H9 (cell line): Measurements from ENCODE around the gene TMTC2. TPM values are rescaled to one million over a fixed set of nuclear protein-coding genes. Genes with fewer than 3 reads are reported as not detected.
A peak's percentile ranks its signal among the peaks of the same experiment; 100 is the strongest.

Experiments used
- DNase-seq: peaks from one replicate; pipeline ENCODE4 v3.0.0-alpha.2; 2017
- H2AFZ ChIP-seq: one replicate; pipeline ENCODE4 v1.6.1; 2013; ENCODE audit warnings: mild to moderate bottlenecking, low read length, control low read depth, moderate library complexity
- H2AK5ac ChIP-seq: 2 replicates; pipeline ENCODE4 v1.6.1; 2013; ENCODE audit warnings: low read length, control low read depth, mixed read lengths; ENCODE audit not compliant: insufficient read length
- H2BK120ac ChIP-seq: one replicate; pipeline ENCODE4 v1.6.1; 2013; ENCODE audit warnings: low read depth, mild to moderate bottlenecking, low read length, control low read depth, inconsistent platforms; ENCODE audit not compliant: poor library complexity, severe bottlenecking
- H2BK12ac ChIP-seq: 2 replicates; pipeline ENCODE4 v1.6.1; 2013; ENCODE audit warnings: low read length, control low read depth, mixed read lengths, low read depth; ENCODE audit not compliant: insufficient read length
- H2BK15ac ChIP-seq: 2 replicates; pipeline ENCODE4 v1.6.1; 2013; ENCODE audit warnings: low read depth, low read length, control low read depth
- H2BK20ac ChIP-seq: one replicate; pipeline ENCODE4 v1.6.1; 2013; ENCODE audit warnings: low read depth, mild to moderate bottlenecking, low read length, control low read depth, inconsistent platforms; ENCODE audit not compliant: poor library complexity, severe bottlenecking
- H2BK5ac ChIP-seq: 2 replicates; pipeline ENCODE4 v1.6.1; 2013; ENCODE audit warnings: low read length, control low read depth, mixed read lengths; ENCODE audit not compliant: insufficient read length
- H3K14ac ChIP-seq: 2 replicates; pipeline ENCODE4 v1.6.1; 2013; ENCODE audit warnings: low read length, control low read depth; ENCODE audit not compliant: insufficient read depth
- H3K18ac ChIP-seq: 2 replicates; pipeline ENCODE4 v1.6.1; 2013; ENCODE audit warnings: low read depth, mild to moderate bottlenecking, mixed read lengths, low read length, control low read depth; ENCODE audit not compliant: insufficient read length
- H3K23ac ChIP-seq: 2 replicates; pipeline ENCODE4 v1.6.1; 2013; ENCODE audit warnings: low read length, control low read depth, mixed read lengths, low read depth; ENCODE audit not compliant: insufficient read length
- H3K23me2 ChIP-seq: 2 replicates; pipeline ENCODE4 v1.6.1; 2013; ENCODE audit warnings: low read depth, mild to moderate bottlenecking, mixed read lengths, low read length, control low read depth; ENCODE audit not compliant: insufficient read length, poor library complexity, severe bottlenecking
- H3K27ac ChIP-seq: 2 replicates; pipeline ENCODE4 v1.5.1; 2013; ENCODE audit warnings: low read length, control low read depth, mixed read lengths, low read depth; ENCODE audit not compliant: insufficient read length
- H3K27me3 ChIP-seq: 2 replicates; pipeline ENCODE4 v1.6.1; 2013; ENCODE audit warnings: low read length, control low read depth, inconsistent platforms; ENCODE audit not compliant: insufficient read depth
- H3K4ac ChIP-seq: 2 replicates; pipeline ENCODE4 v1.6.1; 2013; ENCODE audit warnings: low read depth, mild to moderate bottlenecking, control low read depth, inconsistent platforms, low read length, moderate library complexity
- H3K4me1 ChIP-seq: 2 replicates; pipeline ENCODE4 v1.6.1; 2013; ENCODE audit warnings: low read length, control low read depth, inconsistent platforms; ENCODE audit not compliant: insufficient read depth
- H3K4me2 ChIP-seq: 2 replicates; pipeline ENCODE4 v1.6.1; 2013; ENCODE audit warnings: low read length, control low read depth, mixed read lengths; ENCODE audit not compliant: insufficient read length, insufficient read depth
- H3K56ac ChIP-seq: 2 replicates; pipeline ENCODE4 v1.6.1; 2013; ENCODE audit warnings: low read depth, mild to moderate bottlenecking, mixed read lengths, low read length, control low read depth; ENCODE audit not compliant: insufficient read length
- H3K79me1 ChIP-seq: 2 replicates; pipeline ENCODE4 v1.6.1; 2013; ENCODE audit warnings: low read depth, mild to moderate bottlenecking, moderate library complexity, low read length, control low read depth, inconsistent platforms; ENCODE audit not compliant: insufficient read depth, poor library complexity, severe bottlenecking
- H3K79me2 ChIP-seq: 2 replicates; pipeline ENCODE4 v1.6.1; 2013; ENCODE audit warnings: low read length, control low read depth, inconsistent platforms; ENCODE audit not compliant: insufficient read depth
- H3K9ac ChIP-seq: 2 replicates; pipeline ENCODE4 v1.6.1; 2013; ENCODE audit warnings: low read length, control low read depth, mixed read lengths; ENCODE audit not compliant: insufficient read length; ENCODE audit errors: extremely low read depth
- H3K9me3 ChIP-seq: one replicate; pipeline ENCODE4 v1.6.1; 2013; ENCODE audit warnings: low read depth, low read length, inconsistent platforms; ENCODE audit not compliant: control insufficient read depth
- H3T11ph ChIP-seq: one replicate; pipeline ENCODE4 v1.6.1; 2013; ENCODE audit warnings: mild to moderate bottlenecking, low read length, control low read depth, inconsistent platforms
- H4K20me1 ChIP-seq: one replicate; pipeline ENCODE4 v1.6.1; 2013; ENCODE audit not compliant: control insufficient read depth, insufficient read length, insufficient read depth
- H4K5ac ChIP-seq: 2 replicates; pipeline ENCODE4 v1.6.1; 2013; ENCODE audit warnings: low read depth, mild to moderate bottlenecking, mixed read lengths, low read length, control low read depth; ENCODE audit not compliant: insufficient read length
- H4K8ac ChIP-seq: replicated peaks from 2 replicates; pipeline ENCODE4 v1.6.1; 2013; ENCODE audit warnings: low read length, control low read depth, mixed read lengths, low read depth; ENCODE audit not compliant: insufficient read length
- H4K91ac ChIP-seq: 2 replicates; pipeline ENCODE4 v1.6.1; 2013; ENCODE audit warnings: low read depth, mild to moderate bottlenecking, moderate library complexity, mixed read lengths, low read length, control low read depth; ENCODE audit not compliant: insufficient read length
- H3K27ac Mint-ChIP-seq, 3 experiments: 2 replicates in 2 of 3; 3 replicates in 1 of 3; pipeline ENCODE4 v1.8.0; 2020 to 2021; ENCODE audit warnings: mixed read lengths in 3 of 3, mild to moderate bottlenecking in 1 of 3, moderate library complexity in 1 of 3
- H3K27me3 Mint-ChIP-seq: 2 replicates; pipeline ENCODE4 v1.8.0; 2021; ENCODE audit warnings: low read depth, mild to moderate bottlenecking, moderate library complexity, mixed read lengths
- H3K36me3 Mint-ChIP-seq, 3 experiments: 2 replicates in 2 of 3; 3 replicates in 1 of 3; pipeline ENCODE4 v1.8.0; 2020 to 2021; ENCODE audit warnings: low read depth in 3 of 3, mixed read lengths in 3 of 3; ENCODE audit not compliant: insufficient read depth in 1 of 3
- H3K4me1 Mint-ChIP-seq, 2 experiments: 2 replicates each; pipeline ENCODE4 v1.8.0; 2020; ENCODE audit warnings: mixed read lengths in 2 of 2
- H3K4me3 Mint-ChIP-seq, 2 experiments: 2 replicates in 1 of 2; 3 replicates in 1 of 2; pipeline ENCODE4 v1.8.0; 2020 to 2021; ENCODE audit warnings: mild to moderate bottlenecking in 2 of 2, mixed read lengths in 2 of 2, moderate library complexity in 1 of 2
- H3K9me3 Mint-ChIP-seq, 2 experiments: 2 replicates in 1 of 2; 3 replicates in 1 of 2; pipeline ENCODE4 v1.8.0; 2020; ENCODE audit warnings: mild to moderate bottlenecking in 2 of 2, mixed read lengths in 2 of 2, moderate library complexity in 1 of 2
- CTCF ChIP-seq: fragments of 200-600 bp; sonication (generic); conservative IDR thresholded peaks from 3 replicates; pipeline ENCODE4 v1.8.0; 2021; ENCODE audit warnings: antibody characterized with exemption, mild to moderate bottlenecking
- WGBS: extraction: QIAGEN DNeasy Blood & Tissue Kit; methylation state at CpG from one replicate; pipeline ENCODE4 v1.1.7; 2013; ENCODE audit warnings: missing lambda C conversion rate, low lambda C conversion rate, mixed read lengths; ENCODE audit not compliant: insufficient read length; ENCODE audit errors: extremely low coverage; 5-methylcytosine and 5-hydroxymethylcytosine counted together
- total RNA-seq: library from RNA; stranded (reverse); gene quantifications from 2 replicates; pipeline ENCODE4 v1.2.1, GENCODE V29; 2021

Gene TMTC2
- total RNA-seq, 1 experiment from 2014 or later: 3.1 TPM

- H3K56ac ChIP-seq: no peak overlapping the region
- H4K91ac ChIP-seq: no peak overlapping the region
- H3K23me2 ChIP-seq: no peaks in the 10 kb centered on the region
- peaks cover 21 to 29% of the 10 kb centered on the region in 2 experiments for H3K4me1 Mint-ChIP-seq
- no peaks in the 10 kb centered on the region for H4K20me1 ChIP-seq
- H3K79me1 ChIP-seq: no peaks in the 10 kb centered on the region
- no peak overlapping the region for H4K8ac ChIP-seq
- no peak overlapping the region for H3T11ph ChIP-seq
- H2AFZ ChIP-seq: no peak overlapping the region
- H3K9me3 ChIP-seq: no peaks in the 10 kb centered on the region
- DNase-seq: peak; percentile 34
- no peak overlapping the region for H2BK12ac ChIP-seq
- H3K27ac Mint-ChIP-seq: no peak overlapping the region
- no peak overlapping the region for H2BK120ac ChIP-seq
- peaks cover 4 to 5% (median 4%) of the 10 kb centered on the region in 3 experiments; a peak in 4 of 7 replicates for H3K36me3 Mint-ChIP-seq
- H4K5ac ChIP-seq: no peak overlapping the region
- no peak for TF ChIP-seq CTCF
- H2AK5ac ChIP-seq: no peak overlapping the region
- H3K27me3 Mint-ChIP-seq: no peaks in the 10 kb centered on the region
- H3K14ac ChIP-seq: no peak overlapping the region
- no peak overlapping the region for H3K18ac ChIP-seq
- no peak overlapping the region for H2BK5ac ChIP-seq
- no peaks in the 10 kb centered on the region for H3K9me3 Mint-ChIP-seq
- no CpG with 5 or more reads among the region's 7 CpGs for WGBS
- H3K23ac ChIP-seq: no peak overlapping the region
- no peak overlapping the region for H3K4me2 ChIP-seq
- no peak overlapping the region for H2BK15ac ChIP-seq
- no peak overlapping the region for H3K9ac ChIP-seq
- H3K27me3 ChIP-seq: no peaks in the 10 kb centered on the region
- no peaks in the 10 kb centered on the region for H3K79me2 ChIP-seq
- no peak overlapping the region for H2BK20ac ChIP-seq
- H3K4me1 ChIP-seq: peaks cover 3% of the 10 kb centered on the region; the same call in 1 of the 2 replicates
- no peak overlapping the region for H3K4me3 Mint-ChIP-seq
- H3K4ac ChIP-seq: no peak overlapping the region
- no peak overlapping the region for H3K27ac ChIP-seq
These were observed 170.6 kb downstream of the TMTC2 start for GRCh38 chr12:82857276-82857675.
